A673 (cell line): ENCODE measurements around the gene SLC24A4. TPM values are rescaled to one million over a fixed set of nuclear protein-coding genes. Genes with fewer than 3 reads are reported as not detected.

Source experiments
- BruUV-seq: library from RNA; stranded (reverse); fragments of 400-500 nt; replicated peaks from 2 replicates; lab custom pipeline; 2021; lab: Mats Ljungman, UMichigan
- CTCF ChIA-PET: fragments of 300-600 bp; sonication (Branson Sonifier 250); formaldehyde crosslinking; loops from one replicate; lab custom pipeline; 2022; ENCODE audit warnings: antibody characterized with exemption; lab: Charles Lee
- POLR2A ChIA-PET: fragments of 300-600 bp; sonication (Branson Sonifier 250); formaldehyde crosslinking; loops from one replicate; lab custom pipeline; 2022; ENCODE audit warnings: antibody characterized with exemption; ENCODE audit not compliant: low non-redundant PET; lab: Charles Lee
- DNase-seq: peaks from one replicate; pipeline ENCODE4 v3.0.0-alpha.2; 2015; ENCODE audit warnings: low spot score
- H3K27ac ChIP-seq: fragments of 200-600 bp; sonication (generic); 2 replicates; pipeline ENCODE4 v1.5.1; 2016; ENCODE audit warnings: mixed run types, low read depth, mild to moderate bottlenecking, mixed read lengths, antibody characterized with exemption, low read length; ENCODE audit not compliant: poor library complexity, severe bottlenecking
- H3K27me3 ChIP-seq: fragments of 200-600 bp; sonication (generic); replicated peaks from 2 replicates; pipeline ENCODE4 v1.6.1; 2017; ENCODE audit warnings: mixed run types, low read depth, mild to moderate bottlenecking, mixed read lengths, antibody characterized with exemption, low read length; ENCODE audit not compliant: insufficient read depth, poor library complexity
- H3K36me3 ChIP-seq: fragments of 200-600 bp; sonication (generic); 2 replicates; pipeline ENCODE4 v1.6.1; 2016; ENCODE audit warnings: mixed run types, mild to moderate bottlenecking, mixed read lengths, antibody characterized with exemption, low read length; ENCODE audit not compliant: insufficient read depth, poor library complexity, severe bottlenecking
- H3K4me1 ChIP-seq: fragments of 200-600 bp; sonication (generic); 2 replicates; pipeline ENCODE4 v1.6.1; 2017; ENCODE audit warnings: mixed run types, mild to moderate bottlenecking, mixed read lengths, antibody characterized with exemption, low read length; ENCODE audit not compliant: insufficient read depth, poor library complexity, severe bottlenecking
- H3K4me3 ChIP-seq: fragments of 200-600 bp; sonication (generic); 2 replicates; pipeline ENCODE4 v1.5.1; 2016; ENCODE audit warnings: low read depth, mixed run types, mild to moderate bottlenecking, mixed read lengths, low read length; ENCODE audit not compliant: poor library complexity, severe bottlenecking
- H3K9me3 ChIP-seq: fragments of 200-600 bp; sonication (generic); 2 replicates; pipeline ENCODE4 v1.6.1; 2016; ENCODE audit warnings: mixed run types, low read depth, mild to moderate bottlenecking, mixed read lengths, antibody characterized with exemption, low read length; ENCODE audit not compliant: poor library complexity, severe bottlenecking
- EZH2 ChIP-seq: fragments of 200-600 bp; sonication (generic); IDR thresholded peaks from 2 replicates; pipeline ENCODE4 v1.6.1; 2017; ENCODE audit warnings: borderline replicate concordance, low read depth, mild to moderate bottlenecking, mixed read lengths, antibody characterized with exemption, low read length; ENCODE audit not compliant: poor library complexity, severe bottlenecking
- intact Hi-C: fragments of 100-400 bp; cut with micrococcal nuclease; formaldehyde crosslinking; loops from one replicate; pipeline ENCODE4 v1.10.0; 2022; ENCODE audit not compliant: unreplicated experiment
- total RNA-seq: library from RNA; stranded (reverse); gene quantifications from 2 replicates; pipeline ENCODE4 v1.2.3, GENCODE V29; 2021
- TF ChIP-seq, protein P1 (sequence below): fragments of 300-800, 200-600 bp; sonication (generic); conservative IDR thresholded peaks from 2 replicates; pipeline ENCODE4 v1.5.1; 2017; ENCODE audit warnings: low read depth, mild to moderate bottlenecking, antibody characterized with exemption, low read length, moderate library complexity, mixed read lengths

Gene SLC24A4
- total RNA-seq, 1 experiment from 2014 or later: 0.15 TPM

- CTCF ChIA-PET: no interaction called here
- TF ChIP-seq, protein P1, sequence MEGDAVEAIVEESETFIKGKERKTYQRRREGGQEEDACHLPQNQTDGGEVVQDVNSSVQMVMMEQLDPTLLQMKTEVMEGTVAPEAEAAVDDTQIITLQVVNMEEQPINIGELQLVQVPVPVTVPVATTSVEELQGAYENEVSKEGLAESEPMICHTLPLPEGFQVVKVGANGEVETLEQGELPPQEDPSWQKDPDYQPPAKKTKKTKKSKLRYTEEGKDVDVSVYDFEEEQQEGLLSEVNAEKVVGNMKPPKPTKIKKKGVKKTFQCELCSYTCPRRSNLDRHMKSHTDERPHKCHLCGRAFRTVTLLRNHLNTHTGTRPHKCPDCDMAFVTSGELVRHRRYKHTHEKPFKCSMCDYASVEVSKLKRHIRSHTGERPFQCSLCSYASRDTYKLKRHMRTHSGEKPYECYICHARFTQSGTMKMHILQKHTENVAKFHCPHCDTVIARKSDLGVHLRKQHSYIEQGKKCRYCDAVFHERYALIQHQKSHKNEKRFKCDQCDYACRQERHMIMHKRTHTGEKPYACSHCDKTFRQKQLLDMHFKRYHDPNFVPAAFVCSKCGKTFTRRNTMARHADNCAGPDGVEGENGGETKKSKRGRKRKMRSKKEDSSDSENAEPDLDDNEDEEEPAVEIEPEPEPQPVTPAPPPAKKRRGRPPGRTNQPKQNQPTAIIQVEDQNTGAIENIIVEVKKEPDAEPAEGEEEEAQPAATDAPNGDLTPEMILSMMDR: no peak
- no peak for TF ChIP-seq EZH2
- DNase-seq: no peak
- Histone ChIP-seq H3K4me3 (no peak overlapping the region), H3K4me1 (no peaks in the 10 kb centered on the region), H3K9me3 (no peaks in the 10 kb centered on the region), H3K27me3 (no peaks in the 10 kb centered on the region), H3K36me3 (no peaks in the 10 kb centered on the region), H3K27ac (no peak overlapping the region)
- intact Hi-C loops: no loop called here
- BruUV-seq: no TSS peak
- POLR2A ChIA-PET: no interaction called here
Observed at GRCh38 chr14:92459030-92459949, 136.3 kb downstream of the SLC24A4 start.

GRCh38 chr14:92459950-92460421 lies 137.0 kb downstream of the SLC24A4 start:
- Histone ChIP-seq H3K27ac (no peak overlapping the region), H3K36me3 (no peaks in the 10 kb centered on the region), H3K4me1 (no peaks in the 10 kb centered on the region), H3K9me3 (no peaks in the 10 kb centered on the region), H3K4me3 (no peak overlapping the region), H3K27me3 (no peaks in the 10 kb centered on the region)
- intact Hi-C loops: no loop called here
- BruUV-seq: no TSS peak
- POLR2A ChIA-PET: no interaction called here
- DNase-seq: no peak
- CTCF ChIA-PET: no interaction called here
- TF ChIP-seq, protein P1: no peak
- TF ChIP-seq EZH2: no peak

DNA sequence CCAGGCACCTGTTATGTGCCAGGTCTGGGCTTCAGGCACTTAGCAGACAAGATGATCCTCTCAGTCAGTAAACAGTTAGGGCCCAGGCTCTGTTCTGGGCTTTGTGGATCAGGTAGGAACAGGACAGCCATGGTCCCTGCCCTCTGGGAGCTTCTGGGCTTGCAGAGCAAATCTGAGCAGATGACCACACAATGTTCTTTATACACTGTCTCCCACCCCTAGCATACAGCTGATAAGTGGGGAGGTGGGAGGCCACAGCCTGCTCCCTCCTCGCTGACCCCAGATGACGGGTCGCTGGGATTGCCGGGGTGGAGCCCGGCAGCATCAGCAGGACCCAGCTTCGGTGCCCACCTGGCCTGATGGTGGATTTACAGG lies 137.6 kb downstream of the SLC24A4 start:
- POLR2A ChIA-PET: no interaction called here
- Histone ChIP-seq H3K9me3 (no peaks in the 10 kb centered on the region), H3K36me3 (no peaks in the 10 kb centered on the region), H3K4me3 (no peak overlapping the region), H3K27me3 (no peaks in the 10 kb centered on the region), H3K4me1 (no peaks in the 10 kb centered on the region), H3K27ac (no peak overlapping the region)
- intact Hi-C loops: no loop called here
- CTCF ChIA-PET: no interaction called here
- no TSS peak for BruUV-seq
- no peak for DNase-seq
- TF ChIP-seq EZH2: no peak
- TF ChIP-seq, protein P1: no peak
